Measurements from ENCODE around the gene SULT4A1.

- TF ChIP-seq CTCF (IDR thresholded peaks at IDR 0.05; ENCODE audit: insufficient read depth, low read length, poor library complexity, severe bottlenecking) (no peak), EZH2phosphoT487 (conservative IDR thresholded peaks at IDR 0.05; ENCODE audit: low read length) (no peak)
These were observed 18.4 kb downstream of the SULT4A1 start for GRCh38 chr22:43843783-43844530.

All from SU-DHL-6 (cell line).